HepG2 (cell line): ENCODE measurements around the gene C1orf198. TPM values are rescaled to one million over a fixed set of nuclear protein-coding genes. Genes with fewer than 3 reads are reported as not detected.

Experiments used
- ATAC-seq: fragments of 200-7000 bp; cut with Tn5 transposase; 3 replicates; pipeline ENCODE4 v1.9.1; 2020; ENCODE audit warnings: mild to moderate bottlenecking, moderate library complexity
- BruUV-seq: library from RNA; stranded (reverse); fragments of 400-500 nt; replicated peaks from 2 replicates; lab custom pipeline; 2021; lab: Mats Ljungman, UMichigan
- CTCF ChIA-PET: fragments of 300-600 bp; formaldehyde crosslinking; extraction: SDS; loops from one replicate; lab custom pipeline; 2021; ENCODE audit warnings: low total read pairs, inconsistent platforms, low intra/inter-chr PET ratio; lab: Yijun Ruan, JAX
- POLR2A ChIA-PET: fragments of 350-600 bp; sonication (Branson Sonifier 250); formaldehyde crosslinking; loops from one replicate; lab custom pipeline; 2020; ENCODE audit warnings: antibody characterized with exemption, inconsistent platforms; lab: Yijun Ruan, JAX
- DNase-seq: peaks from one replicate; pipeline ENCODE4 v3.0.0-alpha.2; 2015; ENCODE audit warnings: low spot score
- FAIRE-seq: peaks from 3 replicates; lab custom pipeline; 2011; peaks lifted over from hg19 to GRCh38; lab: Jason Lieb, UNC
- H2AFZ ChIP-seq: one replicate; pipeline ENCODE4 v1.6.1; 2011; ENCODE audit warnings: low read length, inconsistent platforms
- H3K27ac ChIP-seq: fragments of 300-600 bp; 3 replicates; pipeline ENCODE4 v1.8.0; 2011; ENCODE audit warnings: mixed run types, mild to moderate bottlenecking, mixed read lengths, low read length, inconsistent platforms; ENCODE audit not compliant: insufficient read depth; ENCODE audit errors: extremely low read length
- H3K27me3 ChIP-seq, 2 experiments: fragments of 200-600 bp in 1 of 2; 2 replicates in 1 of 2; 3 replicates in 1 of 2; pipeline versions ENCODE4 v1.6.0 to v1.8.0; 2011; ENCODE audit warnings: low read length in 2 of 2, mild to moderate bottlenecking in 2 of 2, moderate library complexity in 2 of 2, inconsistent platforms in 1 of 2; ENCODE audit not compliant: insufficient read depth in 2 of 2, control insufficient read depth in 1 of 2
- H3K36me3 ChIP-seq, 2 experiments: fragments of 200-600 bp in 1 of 2; replicated peaks in 1 of 2; 2 replicates in 1 of 2; 3 replicates in 1 of 2; pipeline versions ENCODE4 v1.5.1 to v1.8.0; 2011; ENCODE audit warnings: low read length in 2 of 2, inconsistent platforms in 1 of 2; ENCODE audit not compliant: insufficient read depth in 2 of 2, control insufficient read depth in 1 of 2
- H3K4me1 ChIP-seq: 2 replicates; pipeline ENCODE4 v1.5.1; 2012; ENCODE audit warnings: low read length, inconsistent platforms; ENCODE audit not compliant: insufficient read depth
- H3K4me2 ChIP-seq: 2 replicates; pipeline ENCODE4 v1.6.0; 2011; ENCODE audit warnings: low read depth, low read length, inconsistent platforms
- H3K4me3 ChIP-seq, 3 experiments: fragments of 200-600 bp in 1 of 3; sonication (generic), shearing (Covaris generic) in 1 of 3; replicated peaks in 1 of 3; 2 replicates each; pipeline ENCODE4 v1.5.1; 2011 to 2016; ENCODE audit warnings: low read length in 3 of 3, inconsistent platforms in 2 of 3, low read depth in 2 of 3, mild to moderate bottlenecking in 2 of 3, control low read depth in 1 of 3, mixed read lengths in 1 of 3; ENCODE audit not compliant: insufficient read depth in 1 of 3
- H3K79me2 ChIP-seq: one replicate; pipeline ENCODE4 v1.6.1; 2011; ENCODE audit warnings: low read length, inconsistent platforms; ENCODE audit not compliant: insufficient read depth
- H3K9ac ChIP-seq: 2 replicates; pipeline ENCODE4 v1.6.0; 2011; ENCODE audit warnings: mild to moderate bottlenecking, low read depth, low read length, inconsistent platforms; ENCODE audit not compliant: insufficient read depth
- H3K9me3 ChIP-seq: 2 replicates; pipeline ENCODE4 v1.5.1; 2012; ENCODE audit warnings: mild to moderate bottlenecking, low read length
- H4K20me1 ChIP-seq: 2 replicates; pipeline ENCODE4 v1.6.0; 2011; ENCODE audit warnings: inconsistent platforms, mild to moderate bottlenecking, low read length, moderate library complexity; ENCODE audit not compliant: insufficient read depth
- ATF1 ChIP-seq: IDR thresholded peaks from 2 replicates; pipeline ENCODE4 v1.6.1; 2016; ENCODE audit warnings: mild to moderate bottlenecking, control low read depth
- CBFB ChIP-seq: sonication (generic); formaldehyde crosslinking; IDR thresholded peaks from 2 replicates; pipeline ENCODE4 v1.4.0; 2020; ENCODE audit warnings: missing genetic modification reagents
- CBX1 ChIP-seq: IDR thresholded peaks from one replicate; pipeline ENCODE4 v1.6.1; 2016; ENCODE audit warnings: antibody characterized with exemption, low read depth
- CERS6 ChIP-seq: sonication (generic); formaldehyde crosslinking; IDR thresholded peaks from 2 replicates; pipeline ENCODE4 v1.5.0; 2020; ENCODE audit warnings: missing genetic modification reagents
- ETV5 ChIP-seq: IDR thresholded peaks from 2 replicates; pipeline ENCODE4 v1.6.1; 2018; ENCODE audit warnings: missing biosample characterization, missing genetic modification reagents, inconsistent platforms, borderline replicate concordance
- HMGXB4 ChIP-seq, 2 experiments: sonication (generic) in 1 of 2; formaldehyde crosslinking in 1 of 2; IDR thresholded peaks; 2 replicates each; pipeline versions ENCODE4 v1.4.0 to v1.6.1; 2018 to 2020; ENCODE audit warnings: missing genetic modification reagents in 2 of 2, borderline replicate concordance in 1 of 2, low read depth in 1 of 2, mild to moderate bottlenecking in 1 of 2, missing biosample characterization in 1 of 2
- PBX3 ChIP-seq: sonication (generic); formaldehyde crosslinking; IDR thresholded peaks from 2 replicates; pipeline ENCODE4 v1.8.1; 2023; ENCODE audit warnings: missing genetic modification reagents, inconsistent platforms, borderline replicate concordance
- SMARCC2 ChIP-seq: fragments of 450-650 bp; IDR thresholded peaks from 2 replicates; pipeline ENCODE4 v1.6.1; 2017; ENCODE audit warnings: antibody characterized with exemption, mild to moderate bottlenecking
- ZFP62 ChIP-seq: sonication (generic); formaldehyde crosslinking; IDR thresholded peaks from 2 replicates; pipeline ENCODE4 v1.4.0; 2020; ENCODE audit warnings: missing genetic modification reagents
- ZNF18 ChIP-seq: sonication (generic); formaldehyde crosslinking; IDR thresholded peaks from 2 replicates; pipeline ENCODE4 v1.8.0; 2022; ENCODE audit warnings: mild to moderate bottlenecking, missing genetic modification reagents; ENCODE audit not compliant: insufficient replicate concordance
- ZNF740 ChIP-seq: sonication (generic); formaldehyde crosslinking; IDR thresholded peaks from 2 replicates; pipeline ENCODE4 v1.4.0; 2020; ENCODE audit warnings: missing genetic modification reagents
- WGBS: methylation state at CpG from one replicate; pipeline ENCODE4 v1.1.6; 2017; ENCODE audit warnings: low lambda C conversion rate; 5-methylcytosine and 5-hydroxymethylcytosine counted together
- in situ Hi-C: cut with HindIII; loops from 2 replicates; pipeline ENCODE4 v1.10.0; 2017; ENCODE audit warnings: low pct_unique_long_range_greater_than_20kb; ENCODE audit not compliant: extremely low pct_ligation_motif_present
- intact Hi-C: fragments of 100-400 bp; cut with micrococcal nuclease; formaldehyde crosslinking; loops from one replicate; pipeline ENCODE4 v1.10.0; 2022; ENCODE audit not compliant: unreplicated experiment
- polyA plus RNA-seq, 8 experiments: library from polyadenylated mRNA; depleted of rRNA in 3 of 8; stranded (reverse) in 7 of 8; unstranded in 1 of 8; fragments of >200 nt; fragmentation: Illumina TruSeq in 4 of 8; extraction: Trizol in 4 of 8; gene quantifications; 2 replicates each; pipeline versions ENCODE4 v1.2.1 to v1.2.3, GENCODE V29; 2011 to 2016; ENCODE audit warnings: low read depth in 4 of 8, missing spikeins in 1 of 8, mixed read lengths in 1 of 8; ENCODE audit not compliant: insufficient read depth in 1 of 8
- total RNA-seq, 5 experiments: library from RNA; depleted of rRNA; stranded (reverse); fragments of >200 nt; fragmentation: Illumina TruSeq; extraction: Trizol; gene quantifications; 2 replicates each; pipeline ENCODE4 v1.2.3, GENCODE V29; 2016; ENCODE audit warnings: low read depth in 1 of 5

C1orf198 gene
- total and polyA plus RNA-seq, 2 of the 13 experiments (the other 11 are each of a cell fraction or from before 2014, with no cell fraction given): 12.7 to 13.4 TPM

GRCh38 chr1:230818367-230818766, 50.0 kb downstream of the C1orf198 start:
- 63% methylated on average over 1 of the region's 1 CpG for WGBS
- no peak overlapping the region for H2AFZ ChIP-seq
- no peak for FAIRE-seq
- no peaks in the 10 kb centered on the region for H4K20me1 ChIP-seq
- BruUV-seq: no TSS peak
- H3K4me1 ChIP-seq: no peaks in the 10 kb centered on the region
- intact Hi-C loops: no loop called here
- in situ Hi-C loops: no loop called here
- no peak for ATAC-seq
- TF ChIP-seq CBX1 (no peak), ZNF740 (no peak)
- no peak overlapping the region for H3K9ac ChIP-seq
- H3K36me3 ChIP-seq: no peaks in the 10 kb centered on the region
- H3K9me3 ChIP-seq: no peaks in the 10 kb centered on the region
- no peak for DNase-seq
- H3K4me2 ChIP-seq: no peak overlapping the region
- H3K27ac ChIP-seq: no peak overlapping the region
- H3K27me3 ChIP-seq: peaks cover 0 to 8% of the 10 kb centered on the region in 2 experiments; a peak in 2 of 5 replicates
- ChIA-PET POLR2A (no interaction called here), CTCF (no interaction called here)
- H3K4me3 ChIP-seq: no peak overlapping the region
- no peaks in the 10 kb centered on the region for H3K79me2 ChIP-seq

GRCh38 chr1:230816018-230816417, 52.3 kb downstream of the C1orf198 start:
- Histone ChIP-seq H3K27me3 (peaks cover 0 to 6% of the 10 kb centered on the region in 2 experiments; a peak in 2 of 5 replicates), H3K36me3 (no peaks in the 10 kb centered on the region), H3K4me1 (no peaks in the 10 kb centered on the region), H3K79me2 (no peaks in the 10 kb centered on the region), H3K4me2 (no peak overlapping the region), H4K20me1 (no peaks in the 10 kb centered on the region), H3K4me3 (no peak overlapping the region), H3K9ac (no peak overlapping the region), H3K27ac (no peak overlapping the region), H2AFZ (no peak overlapping the region), H3K9me3 (peaks cover 8% of the 10 kb centered on the region)
- no peak for FAIRE-seq
- POLR2A ChIA-PET: no interaction called here
- intact Hi-C loops (no loop called here), in situ Hi-C loops (no loop called here)
- BruUV-seq: no TSS peak
- no peak for DNase-seq
- ATAC-seq: no peak
- CTCF ChIA-PET: no interaction called here
- TF ChIP-seq ATF1 (CRISPR knock-in tag) (no peak), SMARCC2 (no peak), HMGXB4 (CRISPR knock-in tag; IDR thresholded peaks at IDR 0.05; ENCODE audit: borderline replicate concordance in 1 of 2, low read depth in 1 of 2) (no peak), PBX3 (no peak), CERS6 (CRISPR knock-in tag) (no peak), ZNF18 (CRISPR knock-in tag) (no peak), ZFP62 (CRISPR knock-in tag) (no peak), CBFB (CRISPR knock-in tag) (no peak), ETV5 (CRISPR knock-in tag) (no peak)
